Fibroblast of lung (primary cell): Measurements from ENCODE around the gene TRERF1. TPM values are rescaled to one million over a fixed set of nuclear protein-coding genes. Genes with fewer than 3 reads are reported as not detected.
A peak's percentile ranks its signal among the peaks of the same experiment; 100 is the strongest.

ENCODE experiments used
- DNase-seq, 2 donors: peaks; one replicate each; pipeline versions ENCODE4 v3.0.0 to v3.0.0-alpha.2; 2010; ENCODE audit warnings: low read depth in 2 of 2
- H2AFZ ChIP-seq: 2 replicates; pipeline ENCODE4 v1.5.1; 2012; ENCODE audit warnings: low read length, control low read depth, inconsistent platforms
- H3K27ac ChIP-seq: 2 replicates; pipeline ENCODE4 v1.5.1; 2011; ENCODE audit warnings: low read length, control low read depth; ENCODE audit not compliant: insufficient read depth
- H3K27me3 ChIP-seq: 2 replicates; pipeline ENCODE4 v1.5.1; 2011; ENCODE audit warnings: mild to moderate bottlenecking, low read length; ENCODE audit not compliant: control insufficient read depth, insufficient read depth
- H3K36me3 ChIP-seq: 2 replicates; pipeline ENCODE4 v1.5.1; 2011; ENCODE audit warnings: low read length; ENCODE audit not compliant: control insufficient read depth, insufficient read depth
- H3K4me1 ChIP-seq: 2 replicates; pipeline ENCODE4 v1.5.1; 2011; ENCODE audit warnings: low read length; ENCODE audit not compliant: control insufficient read depth, insufficient read depth; ENCODE audit errors: extremely low read depth
- H3K4me2 ChIP-seq: 2 replicates; pipeline ENCODE4 v1.5.1; 2011; ENCODE audit warnings: low read length, control low read depth; ENCODE audit not compliant: insufficient read depth; ENCODE audit errors: extremely low read depth
- H3K4me3 ChIP-seq, 4 experiments: fragments of 200-600 bp in 1 of 4; sonication (generic) in 1 of 4; replicated peaks in 1 of 4; 2 replicates each; pipeline ENCODE4 v1.5.1; 2011 to 2016; ENCODE audit warnings: low read length in 4 of 4, low read depth in 3 of 4, mild to moderate bottlenecking in 3 of 4, control low read depth in 2 of 4, inconsistent platforms in 1 of 4, mixed read lengths in 1 of 4; ENCODE audit not compliant: insufficient read depth in 1 of 4; ENCODE audit errors: control extremely low read depth in 1 of 4
- H3K79me2 ChIP-seq: 2 replicates; pipeline ENCODE4 v1.5.1; 2012; ENCODE audit warnings: mild to moderate bottlenecking, low read length, inconsistent platforms; ENCODE audit not compliant: control insufficient read depth, insufficient read depth
- H3K9ac ChIP-seq: 2 replicates; pipeline ENCODE4 v1.5.1; 2011; ENCODE audit warnings: mild to moderate bottlenecking, low read length, control low read depth; ENCODE audit not compliant: insufficient read depth
- H3K9me3 ChIP-seq: 2 replicates; pipeline ENCODE4 v1.5.1; 2012; ENCODE audit warnings: low read depth, low read length; ENCODE audit not compliant: control insufficient read depth, insufficient read depth
- H4K20me1 ChIP-seq: 2 replicates; pipeline ENCODE4 v1.5.1; 2011; ENCODE audit warnings: low read length; ENCODE audit not compliant: control insufficient read depth, insufficient read depth; ENCODE audit errors: extremely low read depth
- CTCF ChIP-seq, 2 donors: IDR thresholded peaks in 1 of 2; conservative IDR thresholded peaks in 1 of 2; 1 replicate in 1 of 2; 2 replicates in 1 of 2; pipeline ENCODE4 v1.5.1; 2011 to 2012; ENCODE audit warnings: low read length in 2 of 2, control low read depth in 1 of 2, inconsistent platforms in 1 of 2, low read depth in 1 of 2, mild to moderate bottlenecking in 1 of 2
- EZH2 ChIP-seq: IDR thresholded peaks from 2 replicates; pipeline ENCODE4 v1.5.1; 2012; ENCODE audit warnings: low read length, control low read depth, mild to moderate bottlenecking; ENCODE audit errors: missing control alignments
- polyA plus RNA-seq, 2 donors: library from polyadenylated mRNA; depleted of rRNA in 1 of 2; stranded (reverse) in 1 of 2; unstranded in 1 of 2; fragments of >200 nt; gene quantifications; 2 replicates each; pipeline ENCODE4 v1.2.1, GENCODE V29; 2011 to 2012; ENCODE audit warnings: missing spikeins in 1 of 2
- total RNA-seq: library from RNA; depleted of rRNA; stranded (reverse); fragments of >200 nt; gene quantifications from 2 replicates; pipeline ENCODE4 v1.2.1, GENCODE V29; 2014

The TRERF1 gene
- total and polyA plus RNA-seq, 2 donors (not counting 1 experiment from before 2014, with no cell fraction given) = 6.3 to 8.3 TPM

GRCh38 chr6:42243046-42243445 lies 208.7 kb downstream of the TRERF1 start:
- no peaks in the 10 kb centered on the region for H3K79me2 ChIP-seq
- H3K36me3 ChIP-seq = peaks cover 17% of the 10 kb centered on the region
- no peaks in the 10 kb centered on the region for H3K9me3 ChIP-seq
- DNase-seq = peak in 1 of 2 donors; percentile 53
- H3K4me3 ChIP-seq = no peak overlapping the region
- no peak overlapping the region for H2AFZ ChIP-seq
- TF ChIP-seq CTCF (conservative IDR thresholded peaks at IDR 0.05 in 1 of 2, IDR thresholded peaks at IDR 0.05 in 1 of 2; ENCODE audit: low read depth in 1 of 2, low read length in 2 of 2) = no peak
- TF ChIP-seq EZH2 = no peak
- H3K4me1 ChIP-seq = peaks cover 9% of the 10 kb centered on the region
- no peaks in the 10 kb centered on the region for H3K27me3 ChIP-seq
- H3K9ac ChIP-seq = no peak overlapping the region
- no peak overlapping the region for H3K4me2 ChIP-seq
- H4K20me1 ChIP-seq = no peaks in the 10 kb centered on the region
- H3K27ac ChIP-seq = no peak overlapping the region

GRCh38 chr6:42241915-42242314 lies 209.8 kb downstream of the TRERF1 start:
- no peak for DNase-seq
- H3K9me3 ChIP-seq = no peaks in the 10 kb centered on the region
- H3K4me2 ChIP-seq = no peak overlapping the region
- no peak overlapping the region for H3K4me3 ChIP-seq
- peaks cover 9% of the 10 kb centered on the region for H3K4me1 ChIP-seq
- H3K27ac ChIP-seq = no peak overlapping the region
- H3K36me3 ChIP-seq = peaks cover 17% of the 10 kb centered on the region
- no peaks in the 10 kb centered on the region for H3K79me2 ChIP-seq
- no peaks in the 10 kb centered on the region for H3K27me3 ChIP-seq
- no peak overlapping the region for H3K9ac ChIP-seq
- H2AFZ ChIP-seq = no peak overlapping the region
- H4K20me1 ChIP-seq = no peaks in the 10 kb centered on the region
- TF ChIP-seq CTCF (conservative IDR thresholded peaks at IDR 0.05 in 1 of 2, IDR thresholded peaks at IDR 0.05 in 1 of 2; ENCODE audit: low read depth in 1 of 2, low read length in 2 of 2) (no peak), EZH2 (no peak)

- peaks cover 9% of the 10 kb centered on the region for H3K4me1 ChIP-seq
- H2AFZ ChIP-seq = no peak overlapping the region
- H3K36me3 ChIP-seq = peaks cover 13% of the 10 kb centered on the region
- peak overlapping the region; percentile 55 for H3K4me2 ChIP-seq
- H3K27me3 ChIP-seq = no peaks in the 10 kb centered on the region
- peak overlapping the region; percentile 67 for H3K27ac ChIP-seq
- no peaks in the 10 kb centered on the region for H3K79me2 ChIP-seq
- H4K20me1 ChIP-seq = no peaks in the 10 kb centered on the region
- TF ChIP-seq CTCF (conservative IDR thresholded peaks at IDR 0.05 in 1 of 2, IDR thresholded peaks at IDR 0.05 in 1 of 2; ENCODE audit: low read depth in 1 of 2, low read length in 2 of 2) (no peak), EZH2 (no peak)
- no peaks in the 10 kb centered on the region for H3K9me3 ChIP-seq
- DNase-seq = peak; percentile 61 to 69
- no peak overlapping the region for H3K4me3 ChIP-seq
- H3K9ac ChIP-seq = no peak overlapping the region
Observed at GRCh38 chr6:42239736-42240375, 211.9 kb downstream of the TRERF1 start.
